Uterus (tissue), 4 donors: ENCODE data around the gene ZNF587B. TPM values are rescaled to one million over a fixed set of nuclear protein-coding genes. Genes with fewer than 3 reads are reported as not detected.
"Not testable (repeated sequence)": the region's sequence is repeated elsewhere in the genome, so short reads cannot be mapped to it uniquely, and the experiment has no call there.

Experiments used
- DNase-seq, 2 donors: peaks; one replicate each; pipeline ENCODE4 v3.0.0-alpha.2; 2019 to 2020
- H3K27ac ChIP-seq, 2 donors: fragments of 200-600 bp; sonication (generic); 1 replicate in 1 of 2; 2 replicates in 1 of 2; pipeline ENCODE4 v1.5.1; 2016 to 2018
- H3K27me3 ChIP-seq, 2 donors: fragments of 200-600 bp; sonication (generic); one replicate each; pipeline ENCODE4 v1.5.1; 2018 to 2019; ENCODE audit warnings: control low read depth in 1 of 2
- H3K36me3 ChIP-seq, 2 donors: fragments of 200-600 bp; sonication (generic); one replicate each; pipeline ENCODE4 v1.5.1; 2019; ENCODE audit warnings: control low read depth in 1 of 2
- H3K4me1 ChIP-seq, 2 donors: fragments of 200-600 bp; sonication (generic); one replicate each; pipeline ENCODE4 v1.5.1; 2018 to 2019; ENCODE audit warnings: control low read depth in 1 of 2
- H3K4me3 ChIP-seq, 2 donors: fragments of 200-600 bp; sonication (generic); 1 replicate in 1 of 2; 2 replicates in 1 of 2; pipeline ENCODE4 v1.5.1; 2018 to 2019; ENCODE audit warnings: mild to moderate bottlenecking in 1 of 2
- H3K9me3 ChIP-seq, 2 donors: fragments of 200-600 bp; sonication (generic); one replicate each; pipeline ENCODE4 v1.5.1; 2019; ENCODE audit warnings: control low read depth in 1 of 2
- CTCF ChIP-seq, 4 experiments: fragments of 200-600 bp in 2 of 4; fragments of 450-650 bp in 2 of 4; sonication (generic) in 2 of 4; IDR thresholded peaks; one replicate each; pipeline ENCODE4 v1.5.1; 2016 to 2019; ENCODE audit warnings: antibody characterized with exemption in 4 of 4, mild to moderate bottlenecking in 2 of 4, moderate library complexity in 1 of 4
- POLR2A ChIP-seq, 2 donors: fragments of 450-650 bp; IDR thresholded peaks; one replicate each; pipeline ENCODE4 v1.6.1; 2016; ENCODE audit warnings: antibody characterized with exemption in 2 of 2, mild to moderate bottlenecking in 1 of 2, moderate library complexity in 1 of 2
- intact Hi-C: fragments of 100-400 bp; cut with DNase I; formaldehyde crosslinking; loops from one replicate; pipeline ENCODE4 v1.15.1; 2023; ENCODE audit warnings: low total_unique reads
- total RNA-seq, 4 donors: library from RNA; depleted of rRNA in 3 of 4; stranded (reverse); fragments of >200 nt in 3 of 4; gene quantifications; one replicate each; pipeline versions ENCODE4 v1.1.0 to v1.2.4, GENCODE V29; 2014 to 2023
- donor health status: DM: yes; HTN: yes; CAD: no.

ZNF587B gene
- total RNA-seq, 4 donors from 2014 or later: 5.9 to 30.6 (median 15.0) TPM

GRCh38 chr19:57820599-57820998 is 9.5 kb upstream of the ZNF587B start:
- Histone ChIP-seq H3K27me3 (no peaks in the 10 kb centered on the region), H3K4me1 (no peaks in the 10 kb centered on the region), H3K27ac (no peak overlapping the region), H3K4me3 (peak overlapping the region; percentile 66 to 71), H3K9me3 (no peaks in the 10 kb centered on the region), H3K36me3 (no peaks in the 10 kb centered on the region)
- intact Hi-C loops: no loop called here
- TF ChIP-seq CTCF (IDR thresholded peaks at IDR 0.05) (no peak), POLR2A (IDR thresholded peaks at IDR 0.05) (no peak)
- DNase-seq: no peak

GRCh38 chr19:57821095-57821494 is 9.0 kb upstream of the ZNF587B start:
- DNase-seq, H3K27me3 ChIP-seq, H3K36me3 ChIP-seq, H3K4me3 ChIP-seq, intact Hi-C loops, H3K9me3 ChIP-seq, H3K27ac ChIP-seq, H3K4me1 ChIP-seq: not testable (repeated sequence)

DNA sequence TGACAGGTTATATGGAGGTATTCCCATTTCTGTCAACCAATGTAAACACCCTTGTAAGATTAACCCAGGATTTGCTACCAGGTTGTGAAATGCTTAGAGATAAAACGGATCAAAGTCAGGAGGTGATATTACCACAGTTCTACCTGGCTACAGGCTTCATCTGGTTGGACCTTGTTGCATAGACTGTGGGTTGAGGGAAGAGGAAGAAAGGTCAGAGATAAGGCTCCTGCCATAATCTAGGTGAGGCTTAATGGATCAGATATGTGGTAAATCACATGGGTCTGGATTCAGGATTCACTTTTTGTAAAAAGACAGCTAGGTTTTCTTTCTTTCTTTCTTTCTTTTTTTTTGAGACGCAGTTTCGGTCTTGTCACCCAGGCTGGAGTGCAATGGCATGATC is 8.6 kb upstream of the ZNF587B start:
- H3K27me3 ChIP-seq, H3K4me1 ChIP-seq, intact Hi-C loops, DNase-seq, H3K4me3 ChIP-seq, H3K36me3 ChIP-seq, H3K27ac ChIP-seq, H3K9me3 ChIP-seq: not testable (repeated sequence)

- intact Hi-C loops, H3K27ac ChIP-seq, H3K4me3 ChIP-seq, H3K36me3 ChIP-seq, H3K4me1 ChIP-seq, H3K9me3 ChIP-seq, DNase-seq, H3K27me3 ChIP-seq: not testable (repeated sequence)
These were observed 6.9 kb upstream of the ZNF587B start for GRCh38 chr19:57823155-57823554.

DNA sequence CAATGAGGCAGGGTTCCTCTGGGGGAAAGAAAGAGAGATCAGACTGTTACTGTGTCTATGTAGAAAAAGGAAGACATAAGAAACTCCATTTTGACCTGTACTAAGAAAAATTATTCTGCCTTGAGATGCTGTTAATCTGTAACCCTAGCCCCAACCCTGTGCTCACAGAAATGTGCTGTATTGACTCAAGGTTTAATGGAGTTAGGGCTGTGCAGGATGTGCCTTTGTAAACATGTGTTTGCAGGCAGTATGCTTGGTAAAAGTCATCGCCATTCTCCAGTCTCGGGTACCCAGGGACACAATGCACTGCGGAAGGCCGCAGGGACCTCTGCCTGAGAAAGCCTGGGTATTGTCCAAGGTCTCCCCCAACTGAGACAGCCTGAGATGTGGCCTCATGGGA is 6.5 kb upstream of the ZNF587B start:
- H3K36me3 ChIP-seq, H3K27ac ChIP-seq, H3K9me3 ChIP-seq, H3K4me3 ChIP-seq, H3K27me3 ChIP-seq, intact Hi-C loops, DNase-seq, H3K4me1 ChIP-seq: not testable (repeated sequence)

- H3K4me1 ChIP-seq: peaks cover 0 to 4% of the 10 kb centered on the region in 2 donors
- H3K9me3 ChIP-seq: no peaks in the 10 kb centered on the region
- no peak overlapping the region for H3K4me3 ChIP-seq
- no peak overlapping the region for H3K27ac ChIP-seq
- TF ChIP-seq POLR2A (IDR thresholded peaks at IDR 0.05): no peak
- TF ChIP-seq CTCF (IDR thresholded peaks at IDR 0.05): no peak
- DNase-seq: no peak
- H3K27me3 ChIP-seq: no peaks in the 10 kb centered on the region
- intact Hi-C loops: no loop called here
- H3K36me3 ChIP-seq: no peaks in the 10 kb centered on the region
These were observed 4.6 kb upstream of the ZNF587B start for GRCh38 chr19:57825511-57825910.

DNA sequence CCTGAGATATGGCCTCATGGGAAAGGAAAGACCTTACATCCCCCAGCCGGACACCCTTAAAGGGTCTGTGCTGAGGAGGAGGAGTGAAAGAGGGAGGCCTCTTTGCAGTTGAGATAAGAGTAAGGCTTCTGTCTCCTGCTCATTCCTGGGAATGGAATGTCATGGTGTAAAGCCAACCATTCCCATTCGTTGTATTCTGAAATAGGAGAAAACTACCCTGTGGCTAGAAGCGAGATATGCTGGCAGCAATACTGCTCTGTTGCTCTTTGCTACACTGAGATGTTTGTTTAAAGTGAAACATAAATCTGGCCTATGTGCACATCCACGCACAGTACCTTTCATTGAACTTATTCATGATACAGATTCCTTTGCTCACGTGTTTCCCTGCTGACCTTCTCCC is 783 bp upstream of the ZNF587B start:
- Histone ChIP-seq H3K36me3 (no peaks in the 10 kb centered on the region), H3K4me3 (no peak overlapping the region), H3K4me1 (peaks cover 0 to 4% of the 10 kb centered on the region in 2 donors), H3K27ac (no peak overlapping the region), H3K9me3 (no peaks in the 10 kb centered on the region), H3K27me3 (no peaks in the 10 kb centered on the region)
- DNase-seq: no peak
- TF ChIP-seq POLR2A (IDR thresholded peaks at IDR 0.05) (no peak), CTCF (IDR thresholded peaks at IDR 0.05) (no peak)
- intact Hi-C loops: no loop called here

DNA sequence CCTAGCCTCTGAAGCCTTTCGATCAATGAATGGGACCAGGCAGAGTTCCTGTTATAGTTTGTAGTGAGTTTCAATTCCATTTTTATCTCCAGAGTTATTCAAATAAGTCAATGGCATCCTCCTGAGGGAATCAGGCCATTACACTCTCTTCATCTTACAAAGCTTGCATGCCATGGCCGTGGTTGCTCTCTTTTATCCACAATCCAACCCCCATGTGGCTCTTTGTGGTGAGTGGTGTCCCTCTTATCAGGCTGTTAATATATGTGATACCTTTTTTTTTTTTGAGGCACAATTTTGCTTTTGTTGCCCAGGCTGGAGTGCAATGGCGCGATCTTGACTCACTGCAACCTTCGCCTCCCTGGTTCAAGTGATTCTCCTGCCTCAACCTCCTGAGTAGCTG is 6.9 kb downstream of the ZNF587B start:
- H3K27ac ChIP-seq, DNase-seq, H3K4me1 ChIP-seq, H3K4me3 ChIP-seq, H3K9me3 ChIP-seq, H3K36me3 ChIP-seq, H3K27me3 ChIP-seq, intact Hi-C loops: not testable (repeated sequence)

DNA sequence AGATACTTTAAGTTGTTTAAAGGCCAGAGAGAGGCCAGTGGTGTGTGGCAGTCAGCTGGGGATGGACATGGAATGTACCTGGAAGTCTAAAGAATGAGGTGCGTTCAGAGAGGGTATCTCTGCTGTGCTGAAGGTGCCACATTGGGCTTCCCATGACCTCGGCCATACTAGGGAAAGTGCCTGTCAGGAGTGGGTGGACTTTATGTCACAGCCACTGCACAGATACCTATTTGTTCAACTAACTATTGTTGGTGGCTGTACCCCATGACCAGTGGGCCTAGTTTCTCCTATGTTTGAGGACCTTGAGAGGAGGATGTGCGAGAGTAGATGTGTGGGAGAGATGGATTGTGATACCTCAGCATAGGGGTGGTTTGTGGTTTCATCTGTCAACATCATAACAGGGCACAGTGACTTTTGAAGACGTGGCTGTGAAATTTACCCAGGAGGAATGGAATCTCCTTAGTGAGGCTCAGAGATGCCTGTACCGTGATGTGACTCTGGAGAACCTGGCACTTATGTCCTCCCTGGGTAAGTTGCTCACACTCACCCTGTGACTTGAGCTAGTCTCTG is 8.6 kb downstream of the ZNF587B start:
- H3K4me3 ChIP-seq, H3K27me3 ChIP-seq, H3K27ac ChIP-seq, H3K4me1 ChIP-seq, DNase-seq, intact Hi-C loops, H3K36me3 ChIP-seq, H3K9me3 ChIP-seq: not testable (repeated sequence)
